WERI-Rb-1 (cell line): ENCODE results near the gene CDK6.

Source experiments
- DNase-seq: peaks from one replicate; pipeline ENCODE4 v3.0.0-alpha.2; 2020
- H3K27ac ChIP-seq: fragments of 250-450 bp; sonication (Bioruptor Pico); 2 replicates; pipeline ENCODE4 v1.5.1; 2020; ENCODE audit warnings: mild to moderate bottlenecking, moderate library complexity
- H3K27me3 ChIP-seq: fragments of 250-450 bp; sonication (Bioruptor Pico); 2 replicates; pipeline ENCODE4 v1.5.1; 2021; ENCODE audit warnings: mild to moderate bottlenecking, low read depth, moderate library complexity; ENCODE audit not compliant: insufficient read depth, severe bottlenecking
- H3K36me3 ChIP-seq: fragments of 250-450 bp; sonication (Bioruptor Pico); 2 replicates; pipeline ENCODE4 v1.5.1; 2020; ENCODE audit warnings: mild to moderate bottlenecking, moderate library complexity
- H3K4me3 ChIP-seq: 2 replicates; pipeline ENCODE4 v1.5.1; 2011; ENCODE audit warnings: low read depth, mild to moderate bottlenecking, control low read depth, low read length
- H3K9me3 ChIP-seq: fragments of 250-450 bp; sonication (Bioruptor Pico); 2 replicates; pipeline ENCODE4 v1.5.1; 2021; ENCODE audit warnings: mild to moderate bottlenecking, moderate library complexity; ENCODE audit not compliant: severe bottlenecking
- CTCF ChIP-seq: IDR thresholded peaks from 2 replicates; pipeline ENCODE4 v1.5.1; 2011; ENCODE audit warnings: low read depth, mild to moderate bottlenecking, control low read depth, inconsistent platforms, low read length

The CDK6 gene

GRCh38 chr7:92693519-92693918 lies 142.9 kb downstream of the CDK6 start:
- no peaks in the 10 kb centered on the region for H3K36me3 ChIP-seq
- no peak overlapping the region for H3K4me3 ChIP-seq
- TF ChIP-seq CTCF: no peak
- H3K27me3 ChIP-seq: no peaks in the 10 kb centered on the region
- no peaks in the 10 kb centered on the region for H3K9me3 ChIP-seq
- H3K27ac ChIP-seq: no peak overlapping the region
- no peak for DNase-seq

- no peak for TF ChIP-seq CTCF
- Histone ChIP-seq H3K27me3 (no peaks in the 10 kb centered on the region), H3K27ac (no peak overlapping the region), H3K9me3 (no peaks in the 10 kb centered on the region), H3K36me3 (no peaks in the 10 kb centered on the region), H3K4me3 (no peak overlapping the region)
- no peak for DNase-seq
Measured at GRCh38 chr7:92691578-92691977, 144.8 kb downstream of the CDK6 start.

- TF ChIP-seq CTCF: no peak
- H3K27ac ChIP-seq: no peak overlapping the region
Measured at GRCh38 chr7:92685136-92686042, 151.0 kb downstream of the CDK6 start.

DNA sequence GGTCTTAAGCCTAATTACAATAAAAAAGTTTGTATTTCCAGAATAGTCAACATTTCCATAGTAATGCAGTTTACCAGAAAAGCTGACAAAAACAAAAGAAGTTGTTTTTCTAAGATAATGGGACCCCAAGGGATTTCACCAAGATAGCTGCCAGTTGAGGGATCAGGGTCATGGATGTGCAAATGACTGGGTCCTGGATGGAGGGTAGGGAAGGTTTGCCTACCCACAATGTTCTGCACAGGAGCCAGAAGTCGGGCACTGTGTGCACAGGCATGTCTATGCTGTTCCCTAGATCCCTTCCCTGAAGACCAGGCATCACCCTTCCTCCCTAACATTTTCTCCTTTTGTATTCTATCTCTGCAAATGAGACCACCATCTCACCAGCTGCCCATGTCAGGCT lies 152.1 kb downstream of the CDK6 start:
- no peaks in the 10 kb centered on the region for H3K36me3 ChIP-seq
- H3K27me3 ChIP-seq: no peaks in the 10 kb centered on the region
- TF ChIP-seq CTCF: no peak
- DNase-seq: no peak
- H3K9me3 ChIP-seq: no peaks in the 10 kb centered on the region
- no peak overlapping the region for H3K27ac ChIP-seq
- no peak overlapping the region for H3K4me3 ChIP-seq

More at GRCh38 chr7:92685136-92686042, 151.0 kb downstream of the CDK6 start:
- no peak overlapping the region for H3K4me3 ChIP-seq
- H3K9me3 ChIP-seq: no peaks in the 10 kb centered on the region
- no peak for DNase-seq
- H3K36me3 ChIP-seq: no peaks in the 10 kb centered on the region
- no peaks in the 10 kb centered on the region for H3K27me3 ChIP-seq

GRCh38 chr7:92682903-92683539 lies 153.4 kb downstream of the CDK6 start:
- H3K36me3 ChIP-seq: no peaks in the 10 kb centered on the region
- DNase-seq: no peak
- H3K27ac ChIP-seq: no peak overlapping the region
- no peaks in the 10 kb centered on the region for H3K27me3 ChIP-seq
- no peaks in the 10 kb centered on the region for H3K9me3 ChIP-seq
- TF ChIP-seq CTCF: no peak
- H3K4me3 ChIP-seq: no peak overlapping the region
